Measurements from ENCODE around the gene DPP10.

Gene DPP10

DNA sequence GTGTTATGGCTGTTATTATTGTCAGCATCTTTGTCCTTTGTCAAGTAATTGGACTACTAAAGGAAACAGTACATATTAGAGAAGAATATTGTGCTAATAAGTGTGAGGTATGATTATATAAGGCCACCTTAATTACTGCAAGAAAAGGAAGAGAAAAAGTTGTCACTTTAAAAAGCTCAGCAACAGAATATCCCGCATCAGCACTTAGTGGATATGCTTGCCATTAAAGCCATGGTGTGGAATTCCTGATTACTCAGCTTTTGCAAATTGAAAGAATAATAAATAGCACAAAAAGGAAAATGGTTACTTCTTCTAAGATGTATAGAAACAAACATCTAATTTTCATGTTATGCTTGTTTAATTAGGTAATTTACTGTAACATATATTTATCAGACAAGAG is 347.5 kb downstream of the DPP10 start:
- in situ Hi-C loops (cut with MboI; ENCODE audit: low sequenced_read_pairs): no loop called here

DNA sequence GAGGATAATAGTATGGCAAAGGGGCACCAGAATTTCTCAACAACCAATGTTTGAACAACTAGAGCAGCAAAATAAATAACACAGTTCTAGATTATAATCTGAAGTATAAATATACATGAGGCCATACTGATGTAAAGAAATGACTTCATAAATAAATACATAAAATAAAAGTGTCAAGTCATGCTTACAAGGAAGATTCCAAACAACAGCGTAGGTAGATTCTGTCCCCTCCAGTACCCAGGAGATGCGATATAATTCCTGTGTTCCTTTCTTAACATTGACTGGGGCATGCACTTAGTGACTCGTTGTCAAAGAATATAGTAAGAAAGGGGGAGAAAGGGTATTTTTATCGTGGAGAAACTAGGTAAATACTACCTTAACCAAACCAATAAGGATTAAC is 355.1 kb downstream of the DPP10 start:
- in situ Hi-C loops (cut with MboI; ENCODE audit: low sequenced_read_pairs): no loop called here

DNA sequence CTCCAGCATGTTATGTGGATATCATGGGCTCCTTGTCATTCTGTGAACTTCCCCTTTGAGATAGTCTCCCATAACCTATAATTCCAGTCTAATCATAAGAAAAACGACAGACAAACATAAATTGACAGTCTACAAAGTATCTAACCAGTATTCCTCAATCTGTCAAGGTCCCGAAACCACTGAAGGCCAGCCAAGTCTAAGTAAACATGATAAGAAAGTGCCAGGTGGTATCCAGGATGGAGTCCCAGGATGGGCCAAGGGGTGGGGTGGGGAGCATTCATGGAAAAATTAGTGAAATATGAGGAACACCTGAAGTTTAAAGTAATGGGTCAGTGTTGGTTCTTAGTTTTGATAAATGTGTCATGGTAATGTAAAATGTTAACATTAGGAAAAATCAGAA is 355.5 kb downstream of the DPP10 start:
- in situ Hi-C loops (cut with MboI; ENCODE audit: low sequenced_read_pairs): no loop called here

DNA sequence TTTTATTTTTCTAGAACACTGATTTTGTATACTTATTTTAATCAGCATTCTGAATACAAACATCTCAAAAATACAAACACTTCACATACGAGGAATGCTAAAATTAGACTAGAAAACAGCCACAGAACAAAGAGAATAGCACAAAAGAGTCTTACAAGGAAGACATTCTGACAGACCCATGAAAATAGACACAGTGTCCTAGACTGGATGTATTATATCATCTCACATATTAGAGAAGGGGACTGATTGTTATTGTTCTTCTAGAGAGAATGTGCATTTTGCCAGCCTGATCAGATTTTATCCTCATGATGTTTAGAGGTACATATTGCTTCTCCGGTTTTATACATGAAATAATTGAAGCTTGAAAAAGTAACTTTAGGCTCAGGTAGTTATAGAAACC is 357.9 kb downstream of the DPP10 start:
- in situ Hi-C loops (cut with MboI; ENCODE audit: low sequenced_read_pairs): no loop called here

DNA sequence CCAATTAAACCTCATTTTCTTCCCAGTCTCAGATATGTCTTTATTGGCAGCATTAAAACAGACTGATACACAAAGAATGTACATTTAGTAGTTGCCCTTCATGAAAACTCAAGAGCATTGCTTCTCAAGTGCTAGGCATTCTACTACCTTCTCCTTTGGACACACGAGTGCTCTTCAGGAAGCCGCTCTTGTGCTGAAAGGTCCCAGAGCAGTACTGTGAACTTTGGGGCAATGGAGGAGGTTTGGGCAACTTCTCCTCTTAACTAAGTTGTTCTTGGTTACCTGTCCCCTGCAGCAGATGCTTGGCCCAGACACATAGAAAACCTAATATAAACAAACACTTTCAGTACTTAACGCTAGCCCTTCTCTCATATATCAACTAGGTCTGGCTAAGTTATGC is 362.8 kb downstream of the DPP10 start:
- in situ Hi-C loops (cut with MboI; ENCODE audit: low sequenced_read_pairs): no loop called here

DNA sequence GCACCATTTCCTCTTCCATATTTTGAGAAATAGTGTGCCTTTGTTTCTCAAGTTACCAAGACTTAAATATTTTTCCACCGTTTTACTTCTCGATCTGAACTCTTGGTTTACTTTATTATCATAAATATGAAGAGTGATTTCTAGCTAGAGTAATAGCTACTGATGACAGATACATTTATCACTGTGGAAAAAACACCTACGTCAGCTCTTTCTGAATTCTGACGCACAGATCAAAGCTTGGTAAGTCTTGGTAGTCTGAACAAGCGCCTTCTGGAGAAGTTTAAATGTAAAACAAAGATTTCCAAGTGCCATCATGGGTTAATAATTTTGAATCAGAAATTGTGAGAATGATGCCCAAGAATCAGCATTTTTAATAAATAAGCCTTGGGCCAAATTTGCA is 367.7 kb downstream of the DPP10 start:
- in situ Hi-C loops (cut with MboI; ENCODE audit: low sequenced_read_pairs): no loop called here

DNA sequence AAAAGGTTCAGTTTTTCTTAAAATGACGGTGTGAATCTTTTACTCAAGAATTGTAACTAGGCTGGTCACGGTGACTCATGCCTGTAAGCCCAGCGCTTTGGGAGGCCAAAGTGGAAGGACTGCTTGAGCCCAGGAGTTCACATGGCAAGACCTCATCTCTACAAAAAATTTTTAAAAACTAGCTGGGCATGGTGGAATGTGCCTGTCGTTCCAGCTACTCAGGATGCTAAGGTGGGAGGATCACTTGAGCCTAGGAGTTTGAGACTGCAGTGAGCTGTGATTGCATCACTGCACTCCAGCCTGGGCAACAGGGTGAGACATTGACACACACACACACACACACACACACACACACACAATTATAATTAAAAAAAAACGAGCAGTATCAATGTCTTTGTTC is 369.8 kb downstream of the DPP10 start:
- in situ Hi-C loops (cut with MboI; ENCODE audit: low sequenced_read_pairs): no loop called here

DNA sequence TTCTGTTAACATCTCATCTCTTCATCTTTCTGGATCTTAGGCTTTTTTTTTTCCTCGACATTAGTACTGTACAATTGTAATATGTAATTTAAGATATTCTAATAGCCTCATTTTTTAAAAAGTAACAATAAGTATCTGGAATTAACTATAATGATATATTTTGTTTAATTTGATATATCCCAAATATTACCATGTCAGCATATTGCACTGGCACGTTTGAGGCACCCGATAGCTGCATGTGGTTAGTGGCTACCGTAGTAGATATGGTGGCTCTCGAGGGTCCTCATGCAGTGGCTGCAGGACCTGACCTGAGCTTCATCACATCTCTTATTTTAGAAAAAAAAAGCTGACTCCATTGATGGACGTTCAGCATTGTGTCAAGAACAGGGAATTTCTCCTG is 371.9 kb downstream of the DPP10 start:
- in situ Hi-C loops (cut with MboI; ENCODE audit: low sequenced_read_pairs): no loop called here

DNA sequence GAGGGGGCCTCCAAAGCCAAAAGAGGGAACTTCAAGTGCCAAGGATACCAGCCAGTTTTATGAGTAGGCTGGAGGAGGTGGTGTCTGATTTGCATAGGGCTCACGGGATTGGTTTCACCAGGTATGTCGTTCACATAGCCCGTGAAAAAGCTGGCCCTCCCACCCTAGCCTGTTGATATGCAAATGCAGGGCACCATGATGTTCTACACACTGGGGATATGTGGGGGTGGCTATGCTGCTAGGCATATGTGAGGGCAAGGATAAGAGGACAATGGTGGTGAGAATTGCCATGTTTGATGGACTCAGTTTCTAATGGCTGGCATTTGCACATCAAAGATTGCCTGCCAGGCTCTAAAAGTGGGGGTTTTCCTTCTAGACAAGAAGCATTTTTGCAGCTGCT is 378.6 kb downstream of the DPP10 start:
- in situ Hi-C loops (cut with MboI; ENCODE audit: low sequenced_read_pairs): no loop called here

DNA sequence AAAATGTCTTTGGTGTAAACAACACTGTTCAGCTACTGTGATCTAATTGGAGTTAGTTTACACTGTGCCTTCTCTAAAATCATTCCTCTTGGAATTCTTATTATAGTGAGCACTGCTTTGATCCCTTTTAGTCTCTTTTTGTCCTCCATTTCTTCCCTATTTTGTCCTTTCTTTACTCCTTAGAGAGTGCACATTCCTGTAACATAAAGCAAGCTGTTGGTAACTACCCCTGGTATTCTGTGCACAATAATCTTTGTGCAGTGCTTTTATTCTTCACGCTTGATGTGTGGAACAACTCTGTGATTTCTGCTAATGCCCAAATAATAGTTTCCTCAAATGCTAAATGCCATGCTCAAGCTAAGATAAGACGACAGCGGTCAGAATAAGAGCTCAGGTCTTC is 401.5 kb downstream of the DPP10 start:
- in situ Hi-C loops (cut with MboI; ENCODE audit: low sequenced_read_pairs): no loop called here

DNA sequence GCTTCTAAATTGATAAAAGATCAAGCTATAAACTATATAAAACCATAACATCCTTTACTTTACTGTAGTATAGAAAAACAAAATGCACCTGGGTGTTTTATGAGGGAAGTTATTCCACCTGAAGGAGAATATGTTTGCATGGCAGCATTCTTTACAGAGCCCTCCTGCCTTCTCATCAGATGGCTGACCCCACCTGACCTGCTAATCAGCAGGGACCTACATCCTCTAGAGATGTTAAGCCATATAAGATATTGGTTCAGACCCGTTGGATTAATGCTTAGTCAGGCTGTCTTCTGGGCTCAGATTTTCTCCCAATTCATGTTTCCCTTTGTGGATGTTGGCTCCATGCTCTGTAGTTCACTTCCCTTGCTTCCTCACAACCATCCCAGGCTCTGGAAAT is 414.8 kb downstream of the DPP10 start:
- in situ Hi-C loops (cut with MboI; ENCODE audit: low sequenced_read_pairs): no loop called here

DNA sequence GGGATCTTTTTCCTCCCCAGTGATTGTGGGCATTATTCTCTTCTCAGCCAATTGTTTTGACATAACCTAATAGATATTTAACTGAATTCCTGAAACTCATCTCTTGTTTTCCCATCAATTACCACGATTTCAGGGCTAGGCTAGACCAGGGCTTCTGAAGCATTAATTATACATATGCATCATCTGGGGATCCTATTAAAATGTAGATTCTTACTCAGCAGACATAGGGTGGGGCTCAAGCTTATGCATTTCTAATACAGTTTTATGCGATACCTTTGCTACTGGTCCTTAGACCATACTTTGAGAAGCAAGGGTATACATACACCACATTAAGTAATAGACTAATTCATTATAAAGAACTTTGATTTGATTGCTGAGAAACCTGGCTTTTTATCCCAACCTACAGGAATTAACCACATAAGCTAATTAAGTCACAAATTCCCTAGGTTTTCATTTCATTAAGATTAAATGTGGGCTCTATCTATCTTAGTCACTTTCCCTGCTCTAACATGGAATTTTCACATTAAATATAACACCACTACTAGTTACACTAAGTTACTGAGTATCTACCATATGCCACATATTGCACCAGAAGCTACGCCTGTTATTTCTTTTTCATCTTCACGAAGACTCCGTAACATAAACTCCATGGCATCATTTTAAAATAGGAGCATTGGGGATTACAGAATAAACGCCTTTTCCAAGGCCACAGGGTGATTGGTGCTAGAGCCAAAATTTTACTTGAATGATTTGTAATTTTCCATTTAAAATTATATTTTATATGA is 417.5 kb downstream of the DPP10 start:
- in situ Hi-C loops (cut with MboI; ENCODE audit: low sequenced_read_pairs): no loop called here

DNA sequence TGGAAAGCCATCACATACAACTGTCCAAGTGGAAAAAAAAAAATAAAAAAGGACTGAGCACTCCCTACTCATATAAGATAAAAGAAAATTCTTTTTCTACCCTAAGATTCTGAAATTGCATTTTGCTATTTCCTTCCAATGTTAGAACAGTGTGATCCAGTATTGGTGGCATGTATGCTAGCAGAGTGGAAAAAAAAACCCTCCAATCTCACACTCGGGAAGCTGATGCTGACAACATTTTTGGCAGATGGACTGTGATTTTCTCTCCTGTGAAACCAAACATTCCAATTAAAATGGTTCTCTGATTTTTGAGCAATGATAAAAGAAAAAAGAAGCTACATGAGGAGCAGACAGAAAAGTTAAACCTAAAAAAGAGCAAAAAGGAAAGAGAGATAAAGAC is 419.8 kb downstream of the DPP10 start:
- in situ Hi-C loops (cut with MboI; ENCODE audit: low sequenced_read_pairs): no loop called here

DNA sequence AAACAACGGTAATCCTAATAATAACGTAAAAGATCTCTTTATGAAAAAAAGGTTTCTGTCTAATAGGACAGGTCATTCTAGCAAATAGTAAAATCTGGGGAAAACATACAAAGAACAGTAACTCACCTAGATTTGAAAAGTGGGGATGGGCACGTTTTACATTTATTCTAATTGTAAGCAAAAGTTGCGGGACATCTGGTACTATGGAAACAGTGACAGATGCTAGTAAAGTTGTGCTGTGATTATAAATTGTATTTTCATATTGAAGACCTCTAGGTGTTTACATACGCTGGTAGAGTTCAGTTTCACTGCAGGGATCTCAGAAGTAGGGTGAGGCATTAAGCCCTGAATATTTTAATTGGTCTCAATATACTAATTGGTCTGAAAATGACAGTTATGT is 422.5 kb downstream of the DPP10 start:
- in situ Hi-C loops (cut with MboI; ENCODE audit: low sequenced_read_pairs): no loop called here

DNA sequence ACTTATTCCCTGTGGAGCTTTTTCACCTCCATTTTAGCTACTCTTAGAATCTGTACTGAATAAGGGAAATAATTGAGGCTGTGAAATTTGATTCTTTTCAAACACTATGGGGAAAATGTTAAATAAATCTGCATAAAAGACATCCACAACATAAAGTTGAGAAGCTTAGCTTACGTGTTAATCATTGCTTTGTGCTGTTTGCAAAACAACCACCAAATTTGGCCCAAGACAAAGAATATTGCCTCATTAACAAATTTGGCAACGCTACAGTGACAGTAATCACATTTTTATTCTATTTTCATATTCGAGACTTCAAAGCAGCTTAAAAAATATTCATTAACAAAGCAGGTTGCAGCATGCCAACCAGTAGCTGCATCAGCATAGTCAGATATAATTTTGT is 437.6 kb downstream of the DPP10 start:
- in situ Hi-C loops (cut with MboI; ENCODE audit: low sequenced_read_pairs): no loop called here

DNA sequence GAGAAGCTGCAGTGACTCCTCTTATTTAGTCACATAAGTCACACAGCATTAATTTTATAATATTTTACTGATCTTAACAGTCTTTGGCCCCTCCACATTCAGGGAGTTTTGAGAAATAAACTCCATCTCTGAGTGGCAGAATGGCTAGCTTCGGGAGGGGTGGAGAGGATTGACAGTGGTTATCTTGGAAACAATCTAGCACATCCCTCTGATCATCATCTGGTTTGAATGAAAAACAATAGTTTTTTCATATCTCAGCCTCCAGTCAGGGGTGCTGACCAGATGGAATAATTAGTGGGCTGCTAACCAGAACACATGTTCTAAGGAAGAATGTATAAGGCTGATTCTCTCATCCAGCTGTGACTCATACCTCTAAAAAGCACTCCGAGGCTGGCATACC is 477.5 kb downstream of the DPP10 start:
- in situ Hi-C loops (cut with MboI; ENCODE audit: low sequenced_read_pairs): no loop called here

DNA sequence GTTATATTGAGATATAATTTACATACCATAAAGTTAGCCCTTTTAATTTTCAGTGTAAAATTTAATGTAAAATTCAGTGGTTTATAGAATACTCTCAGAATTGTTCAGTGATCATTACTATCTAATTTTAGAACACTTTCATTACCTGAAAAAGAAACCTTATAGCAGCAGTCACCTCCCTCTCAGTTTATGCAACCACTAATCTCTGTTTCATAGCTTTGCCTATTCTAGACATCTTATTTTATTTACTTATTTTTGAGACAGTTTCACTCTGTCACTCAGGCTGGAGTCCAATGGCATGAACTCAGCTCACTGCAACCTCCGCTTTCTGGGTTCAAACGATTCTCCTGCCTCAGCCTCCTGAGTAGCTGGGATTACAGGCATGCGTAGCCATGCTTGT is 479.6 kb downstream of the DPP10 start:
- in situ Hi-C loops (cut with MboI; ENCODE audit: low sequenced_read_pairs): no loop called here

DNA sequence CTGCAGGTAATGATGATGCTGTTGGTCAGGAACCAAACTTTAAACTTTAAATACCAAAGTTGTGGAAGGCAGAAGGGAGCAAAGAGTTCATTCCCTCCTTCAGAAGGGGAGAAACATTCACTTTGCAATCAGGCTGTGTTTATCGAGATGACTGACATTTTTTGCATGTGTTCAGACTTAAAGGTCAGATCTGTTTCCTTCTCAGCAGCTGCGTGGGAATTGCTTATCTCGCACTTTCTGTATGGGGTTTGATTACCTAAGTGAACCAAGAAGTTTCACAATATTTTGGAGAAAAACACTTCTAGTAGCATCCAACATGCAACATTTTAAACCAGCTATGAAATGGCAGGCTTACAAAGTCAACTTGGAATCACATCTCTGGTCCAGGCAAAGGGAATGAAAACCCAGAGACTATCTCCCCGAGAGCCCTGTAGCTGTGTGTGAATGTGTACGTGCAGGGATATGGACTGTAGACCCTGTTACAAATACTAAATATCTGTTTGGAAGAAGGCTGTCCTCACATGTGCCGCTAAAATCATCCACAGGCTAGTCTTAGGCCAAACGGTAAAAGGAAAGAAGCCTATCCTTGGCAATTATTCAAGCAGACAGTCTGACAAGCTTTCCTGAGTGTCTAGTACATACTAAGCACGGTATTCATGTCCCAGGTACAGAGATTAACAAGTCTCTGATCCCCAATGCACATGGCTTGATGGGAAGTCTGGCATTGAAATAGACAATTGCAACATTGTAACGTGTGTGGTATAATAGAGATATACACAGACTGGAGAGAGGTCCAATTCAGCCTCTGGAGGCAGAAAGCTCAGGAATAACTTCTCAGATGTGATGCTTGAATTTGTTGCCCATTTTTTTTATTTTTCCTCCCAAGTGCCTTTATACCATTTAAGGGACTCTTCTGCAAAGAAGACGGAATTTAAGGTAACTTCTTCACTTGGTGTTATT is 483.1 kb downstream of the DPP10 start:
- in situ Hi-C loops (cut with MboI; ENCODE audit: low sequenced_read_pairs): no loop called here

DNA sequence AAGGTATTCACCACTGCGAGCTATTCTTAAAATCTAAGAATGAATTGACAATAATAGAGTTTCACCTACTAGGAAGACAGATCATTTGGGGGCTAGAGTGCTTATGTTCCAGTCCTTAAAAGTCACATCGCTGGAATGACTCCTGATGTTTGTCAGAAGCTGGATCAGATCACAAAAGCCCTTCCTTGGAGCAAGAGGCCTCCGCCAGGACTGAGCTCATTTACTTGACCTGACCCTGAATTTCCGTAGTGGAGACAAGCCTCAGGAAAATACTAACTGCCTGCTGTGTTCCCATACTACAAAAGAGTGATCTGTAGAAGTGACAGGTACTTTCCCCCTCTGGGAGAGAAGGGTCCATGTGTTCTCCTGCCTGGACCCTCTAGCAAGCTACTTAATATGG is 483.9 kb downstream of the DPP10 start:
- in situ Hi-C loops (cut with MboI; ENCODE audit: low sequenced_read_pairs): no loop called here

DNA sequence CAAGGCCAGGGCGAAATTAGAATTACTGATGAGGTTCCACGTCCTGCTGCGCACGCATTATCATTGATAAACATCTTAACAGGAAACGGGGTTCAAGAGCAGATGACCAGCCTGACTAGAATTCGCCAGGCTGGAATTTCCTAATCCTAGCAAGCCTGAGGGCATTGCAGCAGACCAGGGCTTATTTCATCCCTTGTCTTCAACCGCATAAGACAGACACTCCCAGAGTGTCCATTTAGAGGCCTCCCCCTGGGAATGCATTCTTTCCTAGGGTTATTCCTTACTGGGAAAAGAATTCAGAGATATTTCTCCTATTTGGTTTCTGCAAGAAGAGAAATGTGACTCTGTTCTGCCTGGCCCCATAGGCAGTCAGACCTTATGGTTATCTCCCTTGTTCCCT is 486.8 kb downstream of the DPP10 start:
- in situ Hi-C loops (cut with MboI; ENCODE audit: low sequenced_read_pairs): no loop called here

DNA sequence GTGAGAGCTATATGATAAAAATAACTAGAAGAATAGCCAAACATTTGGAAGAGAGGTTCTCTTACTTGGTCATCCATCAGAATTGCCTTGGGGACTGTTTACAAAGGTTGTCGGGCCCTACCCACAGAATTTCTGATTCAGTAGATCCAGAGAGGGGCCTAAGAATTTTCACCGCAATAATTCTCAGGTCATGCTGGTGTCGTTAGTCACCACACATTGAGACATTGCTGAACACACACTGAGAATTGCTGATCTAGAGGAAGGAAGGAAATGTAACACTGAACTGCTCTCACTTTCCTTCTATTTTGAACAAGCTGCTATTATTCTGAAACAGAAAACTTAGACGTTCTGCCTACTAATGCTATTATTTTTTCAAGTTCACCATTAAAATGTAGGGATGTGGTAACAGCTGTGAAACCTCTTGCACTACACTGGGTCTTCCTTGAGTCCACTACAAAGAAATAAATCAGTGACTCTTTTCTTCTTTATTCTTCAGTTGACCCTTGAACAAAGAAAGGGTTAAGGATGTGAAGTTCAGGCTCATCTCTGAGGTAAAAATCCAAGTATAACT is 491.3 kb downstream of the DPP10 start:
- in situ Hi-C loops (cut with MboI; ENCODE audit: low sequenced_read_pairs): no loop called here

DNA sequence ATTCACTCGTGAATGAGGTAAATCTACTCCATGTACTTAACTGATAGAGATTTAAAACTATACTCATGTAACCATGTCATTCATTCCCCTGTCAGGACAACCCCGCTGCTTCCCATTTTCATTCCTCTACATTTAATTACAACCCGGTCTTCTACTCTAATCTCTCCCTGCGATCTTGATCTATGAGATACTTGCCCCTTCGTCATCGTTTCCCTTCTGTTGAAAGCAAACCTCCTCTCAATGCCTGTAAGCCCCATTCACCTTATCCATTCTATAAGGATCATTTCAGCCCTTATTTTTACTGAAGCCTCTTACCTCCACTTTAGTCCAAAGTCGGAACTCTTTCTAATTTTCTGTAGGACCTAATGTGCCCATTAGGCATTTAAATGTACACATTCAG is 492.6 kb downstream of the DPP10 start:
- in situ Hi-C loops (cut with MboI; ENCODE audit: low sequenced_read_pairs): no loop called here
